SK-N-MC (cell line): ENCODE measurements around the gene TKT.

ENCODE experiments used
- EZH2 ChIP-seq: fragments of 200-600 bp; sonication (generic); IDR thresholded peaks from one replicate; pipeline ENCODE4 v1.6.1; 2017; ENCODE audit warnings: antibody characterized with exemption
- POLR2AphosphoS5 ChIP-seq: IDR thresholded peaks from 2 replicates; pipeline ENCODE4 v1.6.1; 2012; ENCODE audit warnings: mild to moderate bottlenecking, low read depth, low read length, borderline replicate concordance

DNA sequence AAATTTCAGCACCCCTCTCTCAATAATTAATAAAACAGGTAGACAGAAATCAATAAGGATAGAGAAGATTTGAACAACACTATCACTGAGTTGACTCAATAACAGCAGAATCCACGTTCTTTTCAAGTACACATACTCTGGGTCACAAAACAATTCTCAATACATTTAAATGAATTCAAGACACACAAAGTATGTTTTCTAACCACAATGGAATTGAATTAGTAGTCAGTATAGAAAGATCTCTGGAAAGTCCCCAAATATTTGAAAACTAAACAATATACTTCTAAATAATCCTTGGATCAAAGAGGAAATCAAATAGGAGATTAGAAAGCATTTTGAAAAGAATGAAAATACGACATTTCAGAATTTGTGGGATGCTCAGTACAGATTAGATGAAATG is 40.0 kb downstream of the TKT start:
- no peak for TF ChIP-seq EZH2
- no peak for TF ChIP-seq POLR2AphosphoS5
